ENCODE results near the gene VTA1.

- TF ChIP-seq CTCF (IDR thresholded peaks at IDR 0.05) (no peak), FOXM1 (IDR thresholded peaks at IDR 0.05; ENCODE audit: low read depth) (no peak), MAX (IDR thresholded peaks at IDR 0.05; ENCODE audit: low read depth) (no peak), TAF1 (IDR thresholded peaks at IDR 0.05; ENCODE audit: borderline replicate concordance, low read depth, low read length) (no peak), YY1 (IDR thresholded peaks at IDR 0.05; ENCODE audit: low read depth) (no peak), GABPA (IDR thresholded peaks at IDR 0.05; ENCODE audit: low read depth) (no peak), POLR2AphosphoS5 (IDR thresholded peaks at IDR 0.05; ENCODE audit: low read depth, low read length) (no peak), CHD2 (IDR thresholded peaks at IDR 0.05; ENCODE audit: low read length, partially characterized antibody) (no peak), SMC3 (IDR thresholded peaks at IDR 0.05; ENCODE audit: low read depth, low read length) (no peak), EZH2phosphoT487 (IDR thresholded peaks at IDR 0.05; ENCODE audit: borderline replicate concordance, low read depth) (no peak), PBX3 (IDR thresholded peaks at IDR 0.05) (no peak), REST (IDR thresholded peaks at IDR 0.05; ENCODE audit: low read depth, low read length) (no peak), EP300 (IDR thresholded peaks at IDR 0.05; ENCODE audit: borderline replicate concordance in 1 of 2, low read depth in 1 of 2, low read length in 1 of 2) (no peak)
These were observed 20.4 kb downstream of the VTA1 start for GRCh38 chr6:142167486-142167885.
